ENCODE measurements around the gene POM121L2.

POM121L2 gene

GRCh38 chr6:27281569-27281968, 30.5 kb downstream of the POM121L2 start:
- Histone ChIP-seq H3K9ac (ENCODE audit: low read length) (no peak overlapping the region), H3K4me3 (ENCODE audit: low read depth, low read length, poor library complexity, severe bottlenecking) (no peak overlapping the region), H3K79me2 (ENCODE audit: insufficient read depth, low read length) (no peaks in the 10 kb centered on the region), H3F3A (ENCODE audit: insufficient read depth, low read length) (no peaks in the 10 kb centered on the region), H2AFZ (ENCODE audit: low read length) (no peak overlapping the region), H3K9me2 (ENCODE audit: low read depth, low read length) (no peaks in the 10 kb centered on the region), H4K20me1 (ENCODE audit: insufficient read depth, low read length) (no peaks in the 10 kb centered on the region), H3K4me1 (ENCODE audit: insufficient read depth, low read length, severe bottlenecking) (no peaks in the 10 kb centered on the region), H3K27ac (ENCODE audit: low read depth, low read length, poor library complexity, severe bottlenecking) (no peak overlapping the region), H3K36me3 (ENCODE audit: insufficient read depth, low read length) (no peaks in the 10 kb centered on the region), H3K4me2 (ENCODE audit: low read length) (no peak overlapping the region), H3K27me3 (ENCODE audit: insufficient read depth, low read length) (no peaks in the 10 kb centered on the region), H3K9me3 (ENCODE audit: low read length) (no peaks in the 10 kb centered on the region)
- TF ChIP-seq EZH2 (IDR thresholded peaks at IDR 0.05; ENCODE audit: borderline replicate concordance, low read length): no peak
- TF ChIP-seq CTCF (IDR thresholded peaks at IDR 0.05; ENCODE audit: low read length): no peak

GRCh38 chr6:27281105-27281539, 31.0 kb downstream of the POM121L2 start:
- Histone ChIP-seq H2AFZ (ENCODE audit: low read length) (no peak overlapping the region), H3K4me2 (ENCODE audit: low read length) (no peak overlapping the region), H4K20me1 (ENCODE audit: insufficient read depth, low read length) (no peaks in the 10 kb centered on the region), H3K9me2 (ENCODE audit: low read depth, low read length) (no peaks in the 10 kb centered on the region), H3K4me3 (ENCODE audit: low read depth, low read length, poor library complexity, severe bottlenecking) (no peak overlapping the region), H3K27ac (ENCODE audit: low read depth, low read length, poor library complexity, severe bottlenecking) (no peak overlapping the region), H3K9me3 (ENCODE audit: low read length) (no peaks in the 10 kb centered on the region), H3K79me2 (ENCODE audit: insufficient read depth, low read length) (no peaks in the 10 kb centered on the region), H3K9ac (ENCODE audit: low read length) (no peak overlapping the region), H3F3A (ENCODE audit: insufficient read depth, low read length) (no peaks in the 10 kb centered on the region), H3K36me3 (ENCODE audit: insufficient read depth, low read length) (no peaks in the 10 kb centered on the region), H3K27me3 (ENCODE audit: insufficient read depth, low read length) (no peaks in the 10 kb centered on the region), H3K4me1 (ENCODE audit: insufficient read depth, low read length, severe bottlenecking) (no peaks in the 10 kb centered on the region)
- TF ChIP-seq EZH2 (IDR thresholded peaks at IDR 0.05; ENCODE audit: borderline replicate concordance, low read length) (no peak), CTCF (IDR thresholded peaks at IDR 0.05; ENCODE audit: low read length) (no peak)

- no peak overlapping the region for H3K27ac ChIP-seq (ENCODE audit: low read depth, low read length, poor library complexity, severe bottlenecking)
- no peaks in the 10 kb centered on the region for H3K27me3 ChIP-seq (ENCODE audit: insufficient read depth, low read length)
- H3K4me1 ChIP-seq (ENCODE audit: insufficient read depth, low read length, severe bottlenecking): no peaks in the 10 kb centered on the region
- TF ChIP-seq CTCF (IDR thresholded peaks at IDR 0.05; ENCODE audit: low read length): no peak
- TF ChIP-seq EZH2 (IDR thresholded peaks at IDR 0.05; ENCODE audit: borderline replicate concordance, low read length): no peak
- no peak overlapping the region for H3K4me3 ChIP-seq (ENCODE audit: low read depth, low read length, poor library complexity, severe bottlenecking)
- no peak overlapping the region for H2AFZ ChIP-seq (ENCODE audit: low read length)
- H3K79me2 ChIP-seq (ENCODE audit: insufficient read depth, low read length): no peaks in the 10 kb centered on the region
- H3K9ac ChIP-seq (ENCODE audit: low read length): no peak overlapping the region
- H3K9me2 ChIP-seq (ENCODE audit: low read depth, low read length): no peaks in the 10 kb centered on the region
- no peaks in the 10 kb centered on the region for H4K20me1 ChIP-seq (ENCODE audit: insufficient read depth, low read length)
- H3K36me3 ChIP-seq (ENCODE audit: insufficient read depth, low read length): no peaks in the 10 kb centered on the region
- H3K9me3 ChIP-seq (ENCODE audit: low read length): no peaks in the 10 kb centered on the region
- H3K4me2 ChIP-seq (ENCODE audit: low read length): no peak overlapping the region
- no peaks in the 10 kb centered on the region for H3F3A ChIP-seq (ENCODE audit: insufficient read depth, low read length)
These were observed 31.5 kb downstream of the POM121L2 start for GRCh38 chr6:27280540-27281000.

All from OCI-LY1 (cell line).